Endodermal cell (in vitro differentiated cells): Measurements from ENCODE around the gene BMF. TPM values are rescaled to one million over a fixed set of nuclear protein-coding genes. Genes with fewer than 3 reads are reported as not detected.

Experiments
- DNase-seq: peaks from one replicate; pipeline ENCODE4 v3.0.0-alpha.2; 2017
- H3K27ac ChIP-seq: 2 replicates; pipeline ENCODE4 v1.5.1; 2013; ENCODE audit warnings: mild to moderate bottlenecking, low read depth, low read length, moderate library complexity
- H3K27me3 ChIP-seq: 2 replicates; pipeline ENCODE4 v1.6.1; 2013; ENCODE audit warnings: mild to moderate bottlenecking, low read length, moderate library complexity; ENCODE audit not compliant: insufficient read depth, control insufficient read depth, poor library complexity, severe bottlenecking
- H3K36me3 ChIP-seq: 2 replicates; pipeline ENCODE4 v1.7.0; 2013; ENCODE audit warnings: mild to moderate bottlenecking, low read length, moderate library complexity; ENCODE audit not compliant: control insufficient read depth, insufficient read depth
- H3K4me1 ChIP-seq: one replicate; pipeline ENCODE4 v1.7.0; 2013; ENCODE audit warnings: low read length; ENCODE audit not compliant: control insufficient read depth, insufficient read depth
- H3K4me3 ChIP-seq: 2 replicates; pipeline ENCODE4 v1.5.1; 2013; ENCODE audit warnings: mild to moderate bottlenecking, low read length, moderate library complexity
- H3K9ac ChIP-seq: 2 replicates; pipeline ENCODE4 v1.6.1; 2013; ENCODE audit warnings: mild to moderate bottlenecking, low read length, moderate library complexity; ENCODE audit not compliant: poor library complexity, severe bottlenecking; ENCODE audit errors: extremely low read depth
- H3K9me3 ChIP-seq: 2 replicates; pipeline ENCODE4 v1.6.1; 2013; ENCODE audit warnings: mild to moderate bottlenecking, low read length, moderate library complexity; ENCODE audit not compliant: control insufficient read depth
- H3K27ac Mint-ChIP-seq: 2 replicates; pipeline ENCODE4 v1.8.0; 2020; ENCODE audit warnings: mixed read lengths
- H3K27me3 Mint-ChIP-seq: 2 replicates; pipeline ENCODE4 v1.8.0; 2021; ENCODE audit warnings: mild to moderate bottlenecking, mixed read lengths; ENCODE audit not compliant: insufficient read depth
- H3K36me3 Mint-ChIP-seq: 2 replicates; pipeline ENCODE4 v1.8.0; 2020; ENCODE audit warnings: low read depth, mixed read lengths
- H3K4me1 Mint-ChIP-seq: 2 replicates; pipeline ENCODE4 v1.8.0; 2020; ENCODE audit warnings: mixed read lengths
- H3K4me3 Mint-ChIP-seq: 2 replicates; pipeline ENCODE4 v1.8.0; 2020; ENCODE audit warnings: mild to moderate bottlenecking, moderate library complexity, mixed read lengths
- H3K9me3 Mint-ChIP-seq: 2 replicates; pipeline ENCODE4 v1.8.0; 2020; ENCODE audit warnings: mild to moderate bottlenecking, mixed read lengths
- CTCF ChIP-seq: fragments of 200-600 bp; sonication (generic); conservative IDR thresholded peaks from 2 replicates; pipeline ENCODE4 v1.5.0; 2021; ENCODE audit warnings: antibody characterized with exemption, mild to moderate bottlenecking
- WGBS, 2 experiments: methylation state at CpG; one replicate each; pipeline versions ENCODE4 v1.1.5 to v1.1.7; 2013; ENCODE audit warnings: missing lambda C conversion rate in 2 of 2, mixed read lengths in 1 of 2; ENCODE audit not compliant: insufficient coverage in 1 of 2, insufficient read length in 1 of 2; 5-methylcytosine and 5-hydroxymethylcytosine counted together
- total RNA-seq, 2 donors: library from RNA; stranded (reverse); fragmentation: NEBNext Ultra II Directional in 1 of 2; extraction: Animal tissue kit (Norgen Biotek cat#: 25700) in 1 of 2; gene quantifications; 2 replicates in 1 of 2; 3 replicates in 1 of 2; pipeline ENCODE4 v1.2.1, GENCODE V29; 2021

Gene BMF
- total RNA-seq, 2 donors from 2014 or later: 48.3 to 53.5 TPM

- peaks cover 17% of the 10 kb centered on the region for H3K4me1 Mint-ChIP-seq
- no peak for TF ChIP-seq CTCF
- H3K27ac Mint-ChIP-seq: peak overlapping the region; percentile 86
Observed at GRCh38 chr15:40069178-40070165, 39.2 kb downstream of the BMF start.

GRCh38 chr15:40067921-40068624, 40.6 kb downstream of the BMF start:
- TF ChIP-seq CTCF: no peak
- H3K27me3 Mint-ChIP-seq: no peaks in the 10 kb centered on the region
- Histone ChIP-seq H3K27me3 (no peaks in the 10 kb centered on the region), H3K4me3 (no peak overlapping the region), H3K36me3 (no peaks in the 10 kb centered on the region), H3K4me1 (peaks cover 9% of the 10 kb centered on the region), H3K27ac (no peak overlapping the region), H3K9me3 (no peaks in the 10 kb centered on the region), H3K9ac (no peak overlapping the region)
- H3K9me3 Mint-ChIP-seq: peaks cover under 1% of the 10 kb centered on the region
- H3K36me3 Mint-ChIP-seq: no peaks in the 10 kb centered on the region
- DNase-seq: peak; percentile 33
- H3K4me3 Mint-ChIP-seq: no peak overlapping the region
- peak overlapping the region; percentile 76 for H3K27ac Mint-ChIP-seq
- WGBS, 2 experiments: 88 to 95% methylated on average over 4 to 6 of the region's 6 CpGs
- peaks cover 24% of the 10 kb centered on the region for H3K4me1 Mint-ChIP-seq

More at GRCh38 chr15:40069178-40070165, 39.2 kb downstream of the BMF start:
- H3K4me3 ChIP-seq: no peak overlapping the region
- H3K36me3 Mint-ChIP-seq: peaks cover 6% of the 10 kb centered on the region
- H3K9me3 ChIP-seq: no peaks in the 10 kb centered on the region
- no peak overlapping the region for H3K4me3 Mint-ChIP-seq
- H3K27me3 Mint-ChIP-seq: no peaks in the 10 kb centered on the region
- peak; percentile 93 for DNase-seq
- peaks cover 9% of the 10 kb centered on the region for H3K4me1 ChIP-seq
- peaks cover 5% of the 10 kb centered on the region for H3K9me3 Mint-ChIP-seq
- H3K27ac ChIP-seq: peak overlapping the region; percentile 83
- no peaks in the 10 kb centered on the region for H3K36me3 ChIP-seq
- no peaks in the 10 kb centered on the region for H3K27me3 ChIP-seq
- H3K9ac ChIP-seq: no peak overlapping the region
- 52 to 55% methylated on average over 18 to 32 of the region's 32 CpGs for WGBS, 2 experiments

- Histone ChIP-seq H3K9me3 (no peaks in the 10 kb centered on the region), H3K36me3 (no peaks in the 10 kb centered on the region), H3K4me3 (no peak overlapping the region), H3K9ac (no peak overlapping the region), H3K27me3 (no peaks in the 10 kb centered on the region), H3K27ac (no peak overlapping the region), H3K4me1 (peaks cover 12% of the 10 kb centered on the region)
- Mint-ChIP-seq H3K4me1 (peaks cover 24% of the 10 kb centered on the region), H3K36me3 (no peaks in the 10 kb centered on the region), H3K4me3 (no peak overlapping the region), H3K27me3 (no peaks in the 10 kb centered on the region), H3K27ac (no peak overlapping the region), H3K9me3 (no peaks in the 10 kb centered on the region)
- WGBS, 2 experiments: 94% methylated on average over 4 to 5 of the region's 5 CpGs
- no peak for TF ChIP-seq CTCF
- DNase-seq: no peak
Observed at GRCh38 chr15:40066589-40066988, 42.1 kb downstream of the BMF start.
